Caco-2 (cell line): ENCODE data around the gene IQGAP3. TPM values are rescaled to one million over a fixed set of nuclear protein-coding genes. Genes with fewer than 3 reads are reported as not detected.

Experiments used
- BruUV-seq: library from RNA; stranded (reverse); fragments of 400-500 nt; replicated peaks from 2 replicates; lab custom pipeline; 2021; lab: Mats Ljungman, UMichigan
- CTCF ChIA-PET: fragments of 300-600 bp; sonication (Branson Sonifier 250); formaldehyde crosslinking; loops from one replicate; lab custom pipeline; 2022; ENCODE audit warnings: antibody characterized with exemption; lab: Charles Lee
- POLR2A ChIA-PET: fragments of 300-600 bp; sonication (Branson Sonifier 250); formaldehyde crosslinking; loops from one replicate; lab custom pipeline; 2022; ENCODE audit warnings: antibody characterized with exemption; lab: Charles Lee
- DNase-seq, 2 experiments: peaks; one replicate each; pipeline versions ENCODE4 v3.0.0 to v3.0.0-alpha.2; 2020 to 2022
- H3K27me3 ChIP-seq: replicated peaks from 2 replicates; pipeline ENCODE4 v1.6.0; 2011; ENCODE audit warnings: low read length; ENCODE audit not compliant: control insufficient read depth, insufficient read depth
- H3K36me3 ChIP-seq: 2 replicates; pipeline ENCODE4 v1.5.1; 2011; ENCODE audit warnings: low read length; ENCODE audit not compliant: control insufficient read depth, insufficient read depth
- H3K4me1 ChIP-seq: fragments of 250-450 bp; sonication (Bioruptor Pico); 2 replicates; pipeline ENCODE4 v1.5.1; 2020; ENCODE audit warnings: mild to moderate bottlenecking
- H3K4me3 ChIP-seq: 2 replicates; pipeline ENCODE4 v1.5.1; 2011; ENCODE audit warnings: low read depth, mild to moderate bottlenecking, control low read depth, low read length
- H3K9me3 ChIP-seq: fragments of 250-450 bp; sonication (Bioruptor Pico); 2 replicates; pipeline ENCODE4 v1.5.1; 2020; ENCODE audit warnings: mild to moderate bottlenecking, moderate library complexity
- H3K27ac Mint-ChIP-seq: one replicate; pipeline ENCODE4 v1.8.0; 2022; ENCODE audit warnings: mixed read lengths; ENCODE audit not compliant: unreplicated experiment
- H3K27me3 Mint-ChIP-seq: one replicate; pipeline ENCODE4 v1.8.0; 2022; ENCODE audit warnings: mixed read lengths; ENCODE audit not compliant: insufficient read depth, unreplicated experiment
- H3K36me3 Mint-ChIP-seq: one replicate; pipeline ENCODE4 v1.8.0; 2022; ENCODE audit warnings: mild to moderate bottlenecking, mixed read lengths; ENCODE audit not compliant: insufficient read depth, unreplicated experiment
- H3K4me1 Mint-ChIP-seq: one replicate; pipeline ENCODE4 v1.8.0; 2022; ENCODE audit warnings: low read depth, mixed read lengths; ENCODE audit not compliant: unreplicated experiment
- H3K4me3 Mint-ChIP-seq: one replicate; pipeline ENCODE4 v1.8.0; 2022; ENCODE audit warnings: mild to moderate bottlenecking, moderate library complexity, mixed read lengths; ENCODE audit not compliant: unreplicated experiment
- H3K9me3 Mint-ChIP-seq: one replicate; pipeline ENCODE4 v1.8.0; 2022; ENCODE audit warnings: mixed read lengths; ENCODE audit not compliant: unreplicated experiment
- CTCF ChIP-seq, 2 experiments: fragments of 200-600 bp in 1 of 2; IDR thresholded peaks; 1 replicate in 1 of 2; 2 replicates in 1 of 2; pipeline versions ENCODE4 v1.5.1 to v1.8.0; 2011 to 2022; ENCODE audit warnings: antibody characterized with exemption in 1 of 2, control low read depth in 1 of 2, inconsistent platforms in 1 of 2, low read depth in 1 of 2, low read length in 1 of 2, mild to moderate bottlenecking in 1 of 2, moderate library complexity in 1 of 2; ENCODE audit not compliant: insufficient read depth in 1 of 2, severe bottlenecking in 1 of 2, unreplicated experiment in 1 of 2
- intact Hi-C: fragments of 100-400 bp; cut with micrococcal nuclease; formaldehyde crosslinking; loops from one replicate; pipeline ENCODE4 v1.10.0; 2022; ENCODE audit not compliant: unreplicated experiment
- total RNA-seq: library from RNA; stranded (reverse); gene quantifications from 2 replicates; pipeline ENCODE4 v1.2.3, GENCODE V29; 2022

Gene IQGAP3
- total RNA-seq, 1 experiment from 2014 or later: 37.6 TPM

- Mint-ChIP-seq H3K4me1 (peaks cover 17% of the 10 kb centered on the region), H3K4me3 (no peak overlapping the region), H3K27me3 (no peaks in the 10 kb centered on the region), H3K27ac (no peak overlapping the region), H3K36me3 (peaks cover 39% of the 10 kb centered on the region), H3K9me3 (no peaks in the 10 kb centered on the region)
- no peak for DNase-seq
- H3K27me3 ChIP-seq: no peaks in the 10 kb centered on the region
- no peak for TF ChIP-seq CTCF (IDR thresholded peaks at IDR 0.05; ENCODE audit: insufficient read depth in 1 of 2, low read depth in 1 of 2, low read length in 1 of 2, severe bottlenecking in 1 of 2, unreplicated experiment in 1 of 2)
- H3K4me3 ChIP-seq: no peak overlapping the region
- H3K9me3 ChIP-seq: no peaks in the 10 kb centered on the region
- ChIA-PET CTCF (interaction anchor here (0.6 kb wide), 1 partner anchor 56 kb away, joined by 3 read pairs; the partner anchor contains the start of gene MEF2D), POLR2A (no interaction called here)
- H3K4me1 ChIP-seq: peaks cover 20% of the 10 kb centered on the region
- BruUV-seq: no TSS peak
- intact Hi-C loops: no loop called here
- no peaks in the 10 kb centered on the region for H3K36me3 ChIP-seq
These were observed 16.0 kb downstream of the IQGAP3 start for GRCh38 chr1:156556354-156556753.

GRCh38 chr1:156555715-156556114, 16.6 kb downstream of the IQGAP3 start:
- Histone ChIP-seq H3K27me3 (no peaks in the 10 kb centered on the region), H3K9me3 (no peaks in the 10 kb centered on the region), H3K4me3 (no peak overlapping the region), H3K36me3 (no peaks in the 10 kb centered on the region), H3K4me1 (peaks cover 15% of the 10 kb centered on the region)
- BruUV-seq: no TSS peak
- intact Hi-C loops: no loop called here
- H3K27ac Mint-ChIP-seq: no peak overlapping the region
- H3K27me3 Mint-ChIP-seq: no peaks in the 10 kb centered on the region
- no peak overlapping the region for H3K4me3 Mint-ChIP-seq
- H3K4me1 Mint-ChIP-seq: peaks cover 13% of the 10 kb centered on the region
- no peak for TF ChIP-seq CTCF (IDR thresholded peaks at IDR 0.05; ENCODE audit: insufficient read depth in 1 of 2, low read depth in 1 of 2, low read length in 1 of 2, severe bottlenecking in 1 of 2, unreplicated experiment in 1 of 2)
- ChIA-PET CTCF (interaction anchor here (0.6 kb wide), 1 partner anchor 55 kb away, joined by 3 read pairs; the partner anchor contains the start of gene MEF2D), POLR2A (no interaction called here)
- peaks cover 34% of the 10 kb centered on the region for H3K36me3 Mint-ChIP-seq
- no peaks in the 10 kb centered on the region for H3K9me3 Mint-ChIP-seq
- no peak for DNase-seq

- Mint-ChIP-seq H3K27ac (no peak overlapping the region), H3K27me3 (no peaks in the 10 kb centered on the region), H3K9me3 (no peaks in the 10 kb centered on the region), H3K36me3 (peaks cover 39% of the 10 kb centered on the region), H3K4me3 (no peak overlapping the region), H3K4me1 (peaks cover 10% of the 10 kb centered on the region)
- H3K9me3 ChIP-seq: no peaks in the 10 kb centered on the region
- intact Hi-C loops: no loop called here
- no peak for DNase-seq
- POLR2A ChIA-PET: no interaction called here
- H3K4me3 ChIP-seq: no peak overlapping the region
- H3K4me1 ChIP-seq: peaks cover 8% of the 10 kb centered on the region
- H3K36me3 ChIP-seq: no peaks in the 10 kb centered on the region
- BruUV-seq: no TSS peak
- TF ChIP-seq CTCF (IDR thresholded peaks at IDR 0.05; ENCODE audit: insufficient read depth in 1 of 2, low read depth in 1 of 2, low read length in 1 of 2, severe bottlenecking in 1 of 2, unreplicated experiment in 1 of 2): no peak
- CTCF ChIA-PET: no interaction called here
- no peaks in the 10 kb centered on the region for H3K27me3 ChIP-seq
These were observed 17.4 kb downstream of the IQGAP3 start for GRCh38 chr1:156554971-156555370.
